Purkinje cell (primary cell): ENCODE results near the gene TXNRD1. TPM values are rescaled to one million over a fixed set of nuclear protein-coding genes. Genes with fewer than 3 reads are reported as not detected.

Source experiments
- polyA plus RNA-seq: library from polyadenylated mRNA; unstranded; fragments of >200 nt; fragmentation: Nextera tagmentation; gene quantifications from 2 replicates; pipeline ENCODE4 v1.2.1, GENCODE V29; 2014

TXNRD1 gene
- polyA plus RNA-seq, result 70.5 and 81.6 TPM in 2 replicates

GRCh38 chr12:104215638-104216297 is at the start of gene TXNRD1:
Gene TXNRD1 (plus strand): TSS chr12:104215779. CDS start chr12:104215803, 24 bp downstream.

GRCh38 chr12:104303538-104304151 is 88.1 kb downstream of the TXNRD1 start, which contains the start of gene EID3:
Gene EID3 (plus strand): TSS chr12:104303739. CDS start chr12:104303935, 196 bp downstream.

Other genes starting within 250 kb of the TXNRD1 start
- 12.9 and 16.4 TPM in 2 replicates for gene TDG, start 249.9 kb upstream of the TXNRD1 start, polyA plus RNA-seq
- gene GLT8D2, start 165.6 kb upstream of the TXNRD1 start, polyA plus RNA-seq, result 0.28 and 0.60 TPM in 2 replicates
- gene HCFC2, start 151.2 kb upstream of the TXNRD1 start, polyA plus RNA-seq, result 15.6 and 16.7 TPM in 2 replicates
- gene NFYB, start 77.6 kb upstream of the TXNRD1 start, polyA plus RNA-seq, result 18.1 and 24.0 TPM in 2 replicates
- gene EID3, start 88.0 kb downstream of the TXNRD1 start, polyA plus RNA-seq, result 3.8 and 6.9 TPM in 2 replicates
- gene CHST11, start 241.2 kb downstream of the TXNRD1 start, polyA plus RNA-seq, result 7.2 and 10.2 TPM in 2 replicates